ENCODE results near the gene MAGI1. TPM values are rescaled to one million over a fixed set of nuclear protein-coding genes. Genes with fewer than 3 reads are reported as not detected.
A peak's percentile ranks its signal among the peaks of the same experiment; 100 is the strongest.

The MAGI1 gene
- total RNA-seq, 1 experiment from 2014 or later, result 58.2 TPM

GRCh38 chr3:65915477-65915876 is 123.2 kb downstream of the MAGI1 start:
- ATAC-seq (no peak), DNase-seq (ENCODE audit: low spot score) (no peak)
- TF ChIP-seq USF2 (CRISPR knock-in tag; IDR thresholded peaks at IDR 0.05) (no peak), ZNF532 (CRISPR knock-in tag; IDR thresholded peaks at IDR 0.05; ENCODE audit: borderline replicate concordance) (no peak), FOXP1 (CRISPR knock-in tag; IDR thresholded peaks at IDR 0.05; ENCODE audit: borderline replicate concordance) (no peak), TEAD4 (CRISPR knock-in tag; IDR thresholded peaks at IDR 0.05) (no peak), MXD4 (CRISPR knock-in tag; IDR thresholded peaks at IDR 0.05; ENCODE audit: borderline replicate concordance) (no peak), ZNF425 (CRISPR knock-in tag; conservative IDR thresholded peaks at IDR 0.05) (no peak), ZNF219 (CRISPR knock-in tag; IDR thresholded peaks at IDR 0.05; ENCODE audit: borderline replicate concordance) (no peak)
- CTCF ChIA-PET, result interaction anchor here (0.8 kb wide), 1 partner anchor 280 kb away, joined by 3 read pairs; no protein-coding TSS in a partner anchor
- Mint-ChIP-seq H3K36me3 (peaks cover 20% of the 10 kb centered on the region), H3K4me3 (no peak overlapping the region), H3K4me1 (peaks cover 31% of the 10 kb centered on the region), H3K9me3 (peaks cover 26% of the 10 kb centered on the region), H3K27me3 (ENCODE audit: low read depth) (no peaks in the 10 kb centered on the region), H3K27ac (no peak overlapping the region)
- POLR2A ChIA-PET, result no interaction called here

DNA sequence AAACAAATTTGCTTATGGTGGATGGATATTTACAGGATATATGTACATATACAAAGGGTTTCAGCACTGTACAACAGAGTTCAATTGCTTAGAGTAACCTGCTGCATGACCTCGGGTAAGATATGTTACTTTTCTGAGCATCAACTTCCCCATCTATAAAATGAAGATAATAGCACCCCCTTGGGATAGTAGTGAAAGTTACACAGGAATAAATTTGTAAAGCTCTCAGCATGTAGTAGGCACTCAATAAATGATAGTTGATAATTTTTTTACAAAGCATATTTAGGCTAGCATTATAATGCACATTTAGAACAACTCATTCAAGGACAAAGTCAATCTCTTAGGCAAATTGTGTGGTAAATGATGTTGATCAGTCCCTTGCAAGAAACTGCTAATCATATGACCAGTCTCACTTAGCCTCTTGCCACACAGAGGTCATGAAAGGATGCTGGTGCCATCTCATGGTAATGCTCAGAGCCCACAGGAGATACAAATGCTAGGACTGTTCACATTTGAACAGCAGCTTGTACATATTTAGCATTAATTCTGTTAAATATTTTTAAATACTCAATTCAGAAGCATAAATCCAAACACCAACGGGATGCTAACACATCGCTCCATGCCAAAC is 123.9 kb downstream of the MAGI1 start:
- no peak overlapping the region for H3K27ac Mint-ChIP-seq
- DNase-seq (ENCODE audit: low spot score), result no peak
- no peak overlapping the region for H3K4me3 Mint-ChIP-seq
- ChIA-PET CTCF (interaction anchor here (0.5 to 1.4 kb wide), 13 partner anchors 9 to 1418 kb away, joined by 3 to 7 read pairs (median 3); no protein-coding TSS in a partner anchor), POLR2A (no interaction called here)
- TF ChIP-seq TP53 (CRISPR knock-in tag; IDR thresholded peaks at IDR 0.05), result no peak
- TF ChIP-seq FOXP1 (CRISPR knock-in tag; IDR thresholded peaks at IDR 0.05; ENCODE audit: borderline replicate concordance), result no peak
- no peak for TF ChIP-seq ZNF138 (CRISPR knock-in tag; conservative IDR thresholded peaks at IDR 0.05)
- peak; percentile 59 for ATAC-seq
- peaks cover 30% of the 10 kb centered on the region for H3K4me1 Mint-ChIP-seq
- H3K27me3 Mint-ChIP-seq (ENCODE audit: low read depth), result no peaks in the 10 kb centered on the region
- peaks cover 26% of the 10 kb centered on the region for H3K9me3 Mint-ChIP-seq
- H3K36me3 Mint-ChIP-seq, result peaks cover 20% of the 10 kb centered on the region

GRCh38 chr3:65914032-65914739 is 124.5 kb downstream of the MAGI1 start:
- Mint-ChIP-seq H3K4me3 (no peak overlapping the region), H3K27me3 (ENCODE audit: low read depth) (no peaks in the 10 kb centered on the region), H3K4me1 (peaks cover 27% of the 10 kb centered on the region), H3K9me3 (peaks cover 26% of the 10 kb centered on the region), H3K36me3 (peaks cover 20% of the 10 kb centered on the region), H3K27ac (peak overlapping the region; percentile 28; the same call in 1 of the 2 replicates)
- ChIA-PET POLR2A (no interaction called here), CTCF (interaction anchor here (1.0 to 1.4 kb wide), 7 partner anchors 12 to 225 kb away, joined by 3 to 7 read pairs (median 3); no protein-coding TSS in a partner anchor)
- peak; percentile 76 for ATAC-seq
- DNase-seq (ENCODE audit: low spot score), result no peak
- TF ChIP-seq SMAD4 (CRISPR knock-in tag; IDR thresholded peaks at IDR 0.05), result no peak
- TF ChIP-seq, protein P1, sequence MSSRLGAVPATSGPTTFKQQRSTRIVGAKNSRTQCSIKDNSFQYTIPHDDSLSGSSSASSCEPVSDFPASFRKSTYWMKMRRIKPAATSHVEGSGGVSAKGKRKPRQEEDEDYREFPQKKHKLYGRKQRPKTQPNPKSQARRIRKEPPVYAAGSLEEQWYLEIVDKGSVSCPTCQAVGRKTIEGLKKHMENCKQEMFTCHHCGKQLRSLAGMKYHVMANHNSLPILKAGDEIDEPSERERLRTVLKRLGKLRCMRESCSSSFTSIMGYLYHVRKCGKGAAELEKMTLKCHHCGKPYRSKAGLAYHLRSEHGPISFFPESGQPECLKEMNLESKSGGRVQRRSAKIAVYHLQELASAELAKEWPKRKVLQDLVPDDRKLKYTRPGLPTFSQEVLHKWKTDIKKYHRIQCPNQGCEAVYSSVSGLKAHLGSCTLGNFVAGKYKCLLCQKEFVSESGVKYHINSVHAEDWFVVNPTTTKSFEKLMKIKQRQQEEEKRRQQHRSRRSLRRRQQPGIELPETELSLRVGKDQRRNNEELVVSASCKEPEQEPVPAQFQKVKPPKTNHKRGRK (CRISPR knock-in tag; IDR thresholded peaks at IDR 0.05; ENCODE audit: borderline replicate concordance), result no peak
- TF ChIP-seq SOX15 (CRISPR knock-in tag; IDR thresholded peaks at IDR 0.05), result no peak
- TF ChIP-seq ZNF219 (CRISPR knock-in tag; IDR thresholded peaks at IDR 0.05; ENCODE audit: borderline replicate concordance), result no peak
- TF ChIP-seq ARID4B (CRISPR knock-in tag; IDR thresholded peaks at IDR 0.05; ENCODE audit: borderline replicate concordance), result no peak
- no peak for TF ChIP-seq HMGA2 (CRISPR knock-in tag; IDR thresholded peaks at IDR 0.05)
- no peak for TF ChIP-seq RORB (CRISPR knock-in tag; IDR thresholded peaks at IDR 0.05)
- no peak for TF ChIP-seq MYBL2 (CRISPR knock-in tag; IDR thresholded peaks at IDR 0.05)

Measured in WTC11 (cell line).